ENCODE data around the gene UNKL. TPM values are rescaled to one million over a fixed set of nuclear protein-coding genes. Genes with fewer than 3 reads are reported as not detected.

Gene UNKL
- total RNA-seq, 1 donor from 2014 or later, result 6.1 TPM

GRCh38 chr16:1403733-1404132 is 10.8 kb downstream of the UNKL start:
- no peak overlapping the region for H3K27ac Mint-ChIP-seq

GRCh38 chr16:1403036-1403435 is 11.5 kb downstream of the UNKL start:
- Mint-ChIP-seq H3K9me3 (no peaks in the 10 kb centered on the region), H3K4me1 (peaks cover 3% of the 10 kb centered on the region), H3K4me3 (no peak overlapping the region), H3K36me3 (peaks cover 3% of the 10 kb centered on the region), H3K27ac (no peak overlapping the region), H3K27me3 (ENCODE audit: insufficient read depth, low read depth) (peaks cover 6% of the 10 kb centered on the region)
- H3K4me2 ChIP-seq, result no peak overlapping the region
- H3K27ac ChIP-seq, result no peak overlapping the region
- H3K27me3 ChIP-seq, result no peaks in the 10 kb centered on the region
- H2AFZ ChIP-seq (replicated peaks), result no peak overlapping the region
- no peaks in the 10 kb centered on the region for H3K36me3 ChIP-seq
- peaks cover 3% of the 10 kb centered on the region for H3K4me1 ChIP-seq
- H3K4me3 ChIP-seq, result no peak overlapping the region
- H3K79me2 ChIP-seq (ENCODE audit: low read depth), result peaks cover 26% of the 10 kb centered on the region
- DNase-seq (ENCODE audit: low spot score), result no peak
- H3F3A ChIP-seq (ENCODE audit: low read depth), result peaks cover 5% of the 10 kb centered on the region
- TF ChIP-seq EZH2 (IDR thresholded peaks at IDR 0.05), result no peak
- no peaks in the 10 kb centered on the region for H3K9me3 ChIP-seq (ENCODE audit: low read depth)
- no peak overlapping the region for H3K9ac ChIP-seq
- peaks cover 18% of the 10 kb centered on the region for H4K20me1 ChIP-seq (ENCODE audit: low read depth)

More at GRCh38 chr16:1403733-1404132, 10.8 kb downstream of the UNKL start:
- Histone ChIP-seq H3K4me1 (peaks cover 3% of the 10 kb centered on the region), H3K27ac (no peak overlapping the region), H3K36me3 (no peaks in the 10 kb centered on the region), H3K9me3 (ENCODE audit: low read depth) (no peaks in the 10 kb centered on the region), H2AFZ (replicated peaks) (no peak overlapping the region), H3K4me3 (no peak overlapping the region), H4K20me1 (ENCODE audit: low read depth) (peaks cover 23% of the 10 kb centered on the region), H3K27me3 (no peaks in the 10 kb centered on the region), H3F3A (ENCODE audit: low read depth) (peaks cover 7% of the 10 kb centered on the region), H3K79me2 (ENCODE audit: low read depth) (peaks cover 31% of the 10 kb centered on the region), H3K4me2 (no peak overlapping the region), H3K9ac (no peak overlapping the region)
- TF ChIP-seq, protein P1, sequence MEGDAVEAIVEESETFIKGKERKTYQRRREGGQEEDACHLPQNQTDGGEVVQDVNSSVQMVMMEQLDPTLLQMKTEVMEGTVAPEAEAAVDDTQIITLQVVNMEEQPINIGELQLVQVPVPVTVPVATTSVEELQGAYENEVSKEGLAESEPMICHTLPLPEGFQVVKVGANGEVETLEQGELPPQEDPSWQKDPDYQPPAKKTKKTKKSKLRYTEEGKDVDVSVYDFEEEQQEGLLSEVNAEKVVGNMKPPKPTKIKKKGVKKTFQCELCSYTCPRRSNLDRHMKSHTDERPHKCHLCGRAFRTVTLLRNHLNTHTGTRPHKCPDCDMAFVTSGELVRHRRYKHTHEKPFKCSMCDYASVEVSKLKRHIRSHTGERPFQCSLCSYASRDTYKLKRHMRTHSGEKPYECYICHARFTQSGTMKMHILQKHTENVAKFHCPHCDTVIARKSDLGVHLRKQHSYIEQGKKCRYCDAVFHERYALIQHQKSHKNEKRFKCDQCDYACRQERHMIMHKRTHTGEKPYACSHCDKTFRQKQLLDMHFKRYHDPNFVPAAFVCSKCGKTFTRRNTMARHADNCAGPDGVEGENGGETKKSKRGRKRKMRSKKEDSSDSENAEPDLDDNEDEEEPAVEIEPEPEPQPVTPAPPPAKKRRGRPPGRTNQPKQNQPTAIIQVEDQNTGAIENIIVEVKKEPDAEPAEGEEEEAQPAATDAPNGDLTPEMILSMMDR (IDR thresholded peaks at IDR 0.05), result no peak
- TF ChIP-seq EZH2 (IDR thresholded peaks at IDR 0.05) (no peak), EZH2phosphoT487 (IDR thresholded peaks at IDR 0.05) (no peak)
- Mint-ChIP-seq H3K4me1 (peaks cover 3% of the 10 kb centered on the region), H3K27me3 (ENCODE audit: insufficient read depth, low read depth) (peaks cover 6% of the 10 kb centered on the region), H3K4me3 (no peak overlapping the region), H3K36me3 (peaks cover 3% of the 10 kb centered on the region), H3K9me3 (no peaks in the 10 kb centered on the region)
- DNase-seq (ENCODE audit: low spot score), result no peak

- Histone ChIP-seq H3K4me3 (no peak overlapping the region), H3K27ac (no peak overlapping the region), H3F3A (ENCODE audit: low read depth) (no peaks in the 10 kb centered on the region), H3K9me3 (ENCODE audit: low read depth) (no peaks in the 10 kb centered on the region), H3K36me3 (no peaks in the 10 kb centered on the region), H3K79me2 (ENCODE audit: low read depth) (peaks cover 14% of the 10 kb centered on the region), H3K9ac (no peak overlapping the region), H4K20me1 (ENCODE audit: low read depth) (peaks cover 6% of the 10 kb centered on the region), H3K4me1 (no peaks in the 10 kb centered on the region), H3K4me2 (no peak overlapping the region), H3K27me3 (no peaks in the 10 kb centered on the region), H2AFZ (replicated peaks) (no peak overlapping the region)
- DNase-seq (ENCODE audit: low spot score), result no peak
- Mint-ChIP-seq H3K4me1 (no peaks in the 10 kb centered on the region), H3K9me3 (no peaks in the 10 kb centered on the region), H3K4me3 (no peak overlapping the region), H3K36me3 (peaks cover 4% of the 10 kb centered on the region), H3K27me3 (ENCODE audit: insufficient read depth, low read depth) (peaks cover 6% of the 10 kb centered on the region), H3K27ac (peak overlapping the region; percentile 21)
- TF ChIP-seq, protein P1 (IDR thresholded peaks at IDR 0.05), result no peak
- no peak for TF ChIP-seq EZH2 (IDR thresholded peaks at IDR 0.05)
- TF ChIP-seq EZH2phosphoT487 (IDR thresholded peaks at IDR 0.05), result no peak
These were observed 12.7 kb downstream of the UNKL start for GRCh38 chr16:1401758-1402154.

DNA sequence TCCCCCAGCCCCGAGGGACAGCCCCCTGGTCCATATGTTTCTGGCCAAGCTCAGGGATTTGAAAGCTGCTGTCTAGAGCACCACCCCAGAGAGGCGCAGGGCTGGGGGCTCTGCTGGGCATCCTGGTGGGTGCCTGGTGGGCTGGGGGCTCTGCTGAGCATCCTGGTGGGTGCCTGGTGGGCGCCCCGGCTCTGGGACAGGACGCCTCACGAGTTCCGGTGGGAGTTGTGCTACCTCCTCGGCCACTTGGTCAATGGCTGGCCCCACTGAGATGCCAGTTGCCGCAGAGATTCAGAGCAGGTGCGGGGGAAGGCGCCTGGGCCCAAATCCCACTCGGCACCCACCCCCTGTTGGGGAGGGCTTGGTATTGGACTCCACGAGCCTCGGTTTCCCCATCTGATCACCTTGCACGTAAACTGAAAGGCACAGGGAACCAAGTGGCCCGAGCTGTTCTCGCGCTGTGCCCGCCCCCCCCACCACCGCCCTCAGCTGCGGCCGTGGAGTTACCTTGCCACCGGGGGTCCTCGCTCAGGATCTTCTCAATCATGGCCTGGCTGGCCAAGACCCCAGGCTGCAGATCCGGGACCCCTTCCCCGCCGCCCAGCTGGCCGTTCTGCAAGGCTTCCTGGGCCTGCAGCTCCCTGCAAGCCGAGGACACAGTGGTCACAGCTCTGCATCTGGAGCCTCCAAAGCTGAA is 13.3 kb downstream of the UNKL start:
- no peak overlapping the region for H3K4me3 Mint-ChIP-seq
- no peak for DNase-seq (ENCODE audit: low spot score)
- no peak overlapping the region for H3K27ac Mint-ChIP-seq
- peaks cover 6% of the 10 kb centered on the region for H3K27me3 Mint-ChIP-seq (ENCODE audit: insufficient read depth, low read depth)
- no peaks in the 10 kb centered on the region for H3K4me1 Mint-ChIP-seq
- no peaks in the 10 kb centered on the region for H3K4me1 ChIP-seq
- H3K79me2 ChIP-seq (ENCODE audit: low read depth), result peaks cover 8% of the 10 kb centered on the region
- no peak overlapping the region for H3K27ac ChIP-seq
- H3F3A ChIP-seq (ENCODE audit: low read depth), result no peaks in the 10 kb centered on the region
- H2AFZ ChIP-seq (replicated peaks), result no peak overlapping the region
- no peak overlapping the region for H3K9ac ChIP-seq
- no peak overlapping the region for H3K4me2 ChIP-seq
- H3K9me3 ChIP-seq (ENCODE audit: low read depth), result no peaks in the 10 kb centered on the region
- no peaks in the 10 kb centered on the region for H3K27me3 ChIP-seq
- H3K36me3 Mint-ChIP-seq, result peaks cover 5% of the 10 kb centered on the region
- TF ChIP-seq EZH2 (IDR thresholded peaks at IDR 0.05) (no peak), EZH2phosphoT487 (IDR thresholded peaks at IDR 0.05) (no peak)
- TF ChIP-seq, protein P1 (IDR thresholded peaks at IDR 0.05), result no peak
- H3K9me3 Mint-ChIP-seq, result no peaks in the 10 kb centered on the region
- no peak overlapping the region for H3K4me3 ChIP-seq
- H3K36me3 ChIP-seq, result no peaks in the 10 kb centered on the region
- peaks cover 5% of the 10 kb centered on the region for H4K20me1 ChIP-seq (ENCODE audit: low read depth)

All from neural progenitor cell (in vitro differentiated cells).